ENCODE results near the gene MEGF11. TPM values are rescaled to one million over a fixed set of nuclear protein-coding genes. Genes with fewer than 3 reads are reported as not detected.
"Not testable (repeated sequence)": the region's sequence is repeated elsewhere in the genome, so short reads cannot be mapped to it uniquely, and the experiment has no call there.

Gene MEGF11
- total RNA-seq, 1 donor from 2014 or later = not detected

GRCh38 chr15:66249605-66250174, 3.9 kb downstream of the MEGF11 start:
- Mint-ChIP-seq H3K4me1 (peaks cover 15% of the 10 kb centered on the region), H3K9me3 (no peaks in the 10 kb centered on the region), H3K4me3 (no peak overlapping the region), H3K27ac (no peak overlapping the region), H3K36me3 (ENCODE audit: low read depth) (no peaks in the 10 kb centered on the region), H3K27me3 (peaks cover 49% of the 10 kb centered on the region)
- ChIA-PET POLR2A (no interaction called here), CTCF (no interaction called here)
- ATAC-seq (ENCODE audit: low read depth) (no peak), DNase-seq (no peak)
- no peak for TF ChIP-seq CTCF (IDR thresholded peaks at IDR 0.05)
- intact Hi-C loops (cut with micrococcal nuclease) = no loop called here

DNA sequence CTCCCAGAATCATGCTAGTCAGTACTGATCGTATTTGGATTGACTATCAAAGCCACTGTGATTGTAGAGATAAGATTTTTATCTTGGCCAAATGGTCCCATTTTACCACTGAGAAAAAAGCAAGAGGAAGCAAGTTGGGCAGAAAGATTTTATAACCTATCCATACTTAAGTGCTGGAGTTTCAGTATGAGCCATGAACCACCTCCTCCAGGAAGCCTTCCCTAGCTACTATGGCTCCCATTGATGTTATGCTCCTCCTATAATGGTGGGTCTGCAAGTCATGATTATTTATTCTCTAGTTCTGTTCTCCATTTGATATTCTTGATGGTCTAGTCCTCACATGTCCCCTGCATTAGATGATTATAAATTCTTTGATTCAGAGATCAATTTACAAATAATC, 6.6 kb downstream of the MEGF11 start:
- Mint-ChIP-seq H3K4me3 (no peak overlapping the region), H3K27me3 (peaks cover 48% of the 10 kb centered on the region), H3K4me1 (peaks cover 3% of the 10 kb centered on the region), H3K9me3 (no peaks in the 10 kb centered on the region), H3K27ac (no peak overlapping the region), H3K36me3 (ENCODE audit: low read depth) (no peaks in the 10 kb centered on the region)
- ChIA-PET CTCF (no interaction called here), POLR2A (no interaction called here)
- intact Hi-C loops (cut with micrococcal nuclease) = no loop called here
- DNase-seq (no peak), ATAC-seq (ENCODE audit: low read depth) (no peak)
- TF ChIP-seq CTCF (IDR thresholded peaks at IDR 0.05) = no peak

DNA sequence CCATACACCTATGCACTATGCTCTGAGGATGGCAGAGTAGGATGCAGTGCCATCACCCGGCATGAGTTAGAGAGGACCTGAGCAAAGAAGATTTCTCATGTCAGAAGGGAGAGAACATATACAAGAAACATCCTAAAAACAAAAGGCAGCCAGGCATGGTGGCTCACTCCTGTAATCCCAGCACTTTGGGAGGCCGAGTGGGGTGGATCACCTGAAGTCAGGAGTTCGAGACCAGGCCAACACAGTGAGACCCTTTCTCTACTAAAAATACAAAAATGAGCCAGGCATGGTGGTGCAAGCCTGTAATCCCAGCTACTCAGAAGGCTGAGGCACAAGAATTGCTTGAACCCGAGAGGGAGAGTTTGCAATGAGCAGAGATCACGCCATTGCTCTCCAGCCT, 7.7 kb downstream of the MEGF11 start:
- DNase-seq; POLR2A ChIA-PET; H3K36me3 Mint-ChIP-seq (ENCODE audit: low read depth); H3K27ac Mint-ChIP-seq; intact Hi-C loops (cut with micrococcal nuclease); H3K4me1 Mint-ChIP-seq; CTCF ChIA-PET; H3K4me3 Mint-ChIP-seq; ATAC-seq (ENCODE audit: low read depth); H3K9me3 Mint-ChIP-seq: not testable (repeated sequence)
- peaks cover 37% of the 10 kb centered on the region for H3K27me3 Mint-ChIP-seq

- peaks cover 26% of the 10 kb centered on the region for H3K27me3 Mint-ChIP-seq
- no peaks in the 10 kb centered on the region for H3K36me3 Mint-ChIP-seq (ENCODE audit: low read depth)
- H3K9me3 Mint-ChIP-seq = no peaks in the 10 kb centered on the region
- POLR2A ChIA-PET = no interaction called here
- H3K27ac Mint-ChIP-seq = no peak overlapping the region
- no peak for ATAC-seq (ENCODE audit: low read depth)
- TF ChIP-seq CTCF (IDR thresholded peaks at IDR 0.05) = no peak
- no peak for DNase-seq
- no peak overlapping the region for H3K4me3 Mint-ChIP-seq
- CTCF ChIA-PET = no interaction called here
- no peaks in the 10 kb centered on the region for H3K4me1 Mint-ChIP-seq
- intact Hi-C loops (cut with micrococcal nuclease) = no loop called here
These were observed 11.7 kb downstream of the MEGF11 start for GRCh38 chr15:66241908-66242285.

- intact Hi-C loops (cut with micrococcal nuclease) = no loop called here
- Mint-ChIP-seq H3K27ac (no peak overlapping the region), H3K4me1 (no peaks in the 10 kb centered on the region), H3K36me3 (ENCODE audit: low read depth) (no peaks in the 10 kb centered on the region), H3K27me3 (peaks cover 28% of the 10 kb centered on the region), H3K4me3 (no peak overlapping the region), H3K9me3 (no peaks in the 10 kb centered on the region)
- POLR2A ChIA-PET = no interaction called here
- no peak for TF ChIP-seq CTCF (IDR thresholded peaks at IDR 0.05)
- CTCF ChIA-PET = no interaction called here
- no peak for ATAC-seq (ENCODE audit: low read depth)
- no peak for DNase-seq
These were observed 12.3 kb downstream of the MEGF11 start for GRCh38 chr15:66241087-66241907.
